ENCODE results near the gene ULBP2.

DNA sequence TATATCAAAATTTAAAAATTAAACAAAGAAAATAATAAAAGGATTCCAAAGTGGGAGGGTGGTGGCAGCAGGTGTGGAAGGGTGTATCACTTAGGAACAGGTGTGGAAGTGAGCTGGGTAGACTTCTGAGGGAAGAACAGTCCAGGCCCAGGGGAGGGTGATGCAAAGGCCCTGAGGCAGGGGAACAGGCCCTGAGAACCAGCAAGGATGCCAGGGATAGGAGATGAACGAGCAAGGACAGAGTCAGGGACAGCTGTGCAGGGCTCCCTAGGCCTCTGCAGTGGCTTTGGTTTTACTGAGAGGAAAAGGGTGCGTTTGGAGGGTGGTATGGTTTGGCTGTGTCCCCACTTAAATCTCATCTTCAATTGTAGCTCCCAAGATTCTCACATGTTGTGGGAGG lies 34.5 kb upstream of the ULBP2 start:
- TF ChIP-seq, protein P1, sequence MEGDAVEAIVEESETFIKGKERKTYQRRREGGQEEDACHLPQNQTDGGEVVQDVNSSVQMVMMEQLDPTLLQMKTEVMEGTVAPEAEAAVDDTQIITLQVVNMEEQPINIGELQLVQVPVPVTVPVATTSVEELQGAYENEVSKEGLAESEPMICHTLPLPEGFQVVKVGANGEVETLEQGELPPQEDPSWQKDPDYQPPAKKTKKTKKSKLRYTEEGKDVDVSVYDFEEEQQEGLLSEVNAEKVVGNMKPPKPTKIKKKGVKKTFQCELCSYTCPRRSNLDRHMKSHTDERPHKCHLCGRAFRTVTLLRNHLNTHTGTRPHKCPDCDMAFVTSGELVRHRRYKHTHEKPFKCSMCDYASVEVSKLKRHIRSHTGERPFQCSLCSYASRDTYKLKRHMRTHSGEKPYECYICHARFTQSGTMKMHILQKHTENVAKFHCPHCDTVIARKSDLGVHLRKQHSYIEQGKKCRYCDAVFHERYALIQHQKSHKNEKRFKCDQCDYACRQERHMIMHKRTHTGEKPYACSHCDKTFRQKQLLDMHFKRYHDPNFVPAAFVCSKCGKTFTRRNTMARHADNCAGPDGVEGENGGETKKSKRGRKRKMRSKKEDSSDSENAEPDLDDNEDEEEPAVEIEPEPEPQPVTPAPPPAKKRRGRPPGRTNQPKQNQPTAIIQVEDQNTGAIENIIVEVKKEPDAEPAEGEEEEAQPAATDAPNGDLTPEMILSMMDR (optimal IDR thresholded peaks at IDR 0.05 in 1 of 3, IDR thresholded peaks at IDR 0.05 in 1 of 3, conservative IDR thresholded peaks at IDR 0.05 in 1 of 3; ENCODE audit: extremely low read depth in 1 of 3, insufficient read depth in 2 of 3, low read length in 3 of 3), result no peak
- no peak for TF ChIP-seq EZH2 (IDR thresholded peaks at IDR 0.05; ENCODE audit: low read length)

Measured in keratinocyte (primary cell).